HG03045 (cell line): ENCODE data around the gene CYP46A1.

ENCODE experiments used
- ATAC-seq: cut with Tn5 transposase; IDR thresholded peaks from one replicate; pipeline ENCODE4 v1.9.1; 2021; ENCODE audit warnings: mild to moderate bottlenecking, moderate library complexity; ENCODE audit not compliant: unreplicated experiment

Gene CYP46A1

GRCh38 chr14:99727096-99727870 is 43.2 kb downstream of the CYP46A1 start:
- ATAC-seq = no peak

- ATAC-seq = no peak
Measured at GRCh38 chr14:99728231-99728920, 44.3 kb downstream of the CYP46A1 start.

GRCh38 chr14:99728981-99729451 is 44.9 kb downstream of the CYP46A1 start:
- ATAC-seq = no peak

GRCh38 chr14:99729991-99730875 is 46.1 kb downstream of the CYP46A1 start:
- no peak for ATAC-seq

GRCh38 chr14:99730876-99731546 is 46.9 kb downstream of the CYP46A1 start:
- ATAC-seq = no peak

- ATAC-seq = no peak
Measured at GRCh38 chr14:99731547-99732435, 47.7 kb downstream of the CYP46A1 start.

- no peak for ATAC-seq
Measured at GRCh38 chr14:99732436-99733210, 48.5 kb downstream of the CYP46A1 start.

- ATAC-seq = no peak
Measured at GRCh38 chr14:99733211-99733539, 49.1 kb downstream of the CYP46A1 start.

- no peak for ATAC-seq
Measured at GRCh38 chr14:99733540-99734405, 49.7 kb downstream of the CYP46A1 start.

- no peak for ATAC-seq
Measured at GRCh38 chr14:99734406-99735051, 50.4 kb downstream of the CYP46A1 start.

- no peak for ATAC-seq
Measured at GRCh38 chr14:99735189-99736135, 51.4 kb downstream of the CYP46A1 start.

GRCh38 chr14:99736603-99737371 is 52.7 kb downstream of the CYP46A1 start:
- ATAC-seq = no peak

- ATAC-seq = no peak
Measured at GRCh38 chr14:99737451-99737951, 53.4 kb downstream of the CYP46A1 start.

- ATAC-seq = no peak
Measured at GRCh38 chr14:99737956-99738667, 54.0 kb downstream of the CYP46A1 start.

GRCh38 chr14:99740411-99740810 is 56.3 kb downstream of the CYP46A1 start:
- ATAC-seq = no peak
